OCI-LY1 (cell line): ENCODE data around the gene PNMA8B.

Experiments used
- H2AFZ ChIP-seq: fragments of 200-600 bp; sonication (generic), shearing (Covaris generic); 2 replicates; pipeline ENCODE4 v1.6.0; 2014; ENCODE audit warnings: antibody characterized with exemption, mild to moderate bottlenecking, low read length
- H3F3A ChIP-seq: fragments of 200-600 bp; sonication (generic), shearing (Covaris generic); 2 replicates; pipeline ENCODE4 v1.6.0; 2014; ENCODE audit warnings: mild to moderate bottlenecking, antibody characterized with exemption, low read length, moderate library complexity; ENCODE audit not compliant: insufficient read depth
- H3K27ac ChIP-seq: fragments of 200-600 bp; sonication (generic); 2 replicates; pipeline ENCODE4 v1.5.1; 2014; ENCODE audit warnings: low read length, mixed run types, mild to moderate bottlenecking, low read depth; ENCODE audit not compliant: poor library complexity, severe bottlenecking
- H3K27me3 ChIP-seq: fragments of 200-600 bp; sonication (generic); 2 replicates; pipeline ENCODE4 v1.6.0; 2014; ENCODE audit warnings: antibody characterized with exemption, mild to moderate bottlenecking, low read length, moderate library complexity; ENCODE audit not compliant: insufficient read depth
- H3K36me3 ChIP-seq: fragments of 200-600 bp; sonication (generic); 2 replicates; pipeline ENCODE4 v1.6.1; 2014; ENCODE audit warnings: mild to moderate bottlenecking, antibody characterized with exemption, low read length, moderate library complexity, mixed read lengths; ENCODE audit not compliant: insufficient read depth
- H3K4me1 ChIP-seq: fragments of 200-600 bp; sonication (generic); 2 replicates; pipeline ENCODE4 v1.5.1; 2014; ENCODE audit warnings: mild to moderate bottlenecking, low read length, moderate library complexity; ENCODE audit not compliant: insufficient read depth, severe bottlenecking
- H3K4me2 ChIP-seq: fragments of 200-600 bp; sonication (generic), shearing (Covaris generic); 2 replicates; pipeline ENCODE4 v1.6.1; 2014; ENCODE audit warnings: low read length
- H3K4me3 ChIP-seq: fragments of 200-600 bp; sonication (generic); 2 replicates; pipeline ENCODE4 v1.5.1; 2014; ENCODE audit warnings: low read length, low read depth, mild to moderate bottlenecking, mixed read lengths; ENCODE audit not compliant: poor library complexity, severe bottlenecking
- H3K79me2 ChIP-seq: fragments of 200-600 bp; shearing (Covaris generic); 2 replicates; pipeline ENCODE4 v1.6.1; 2016; ENCODE audit warnings: mixed run types, low read length, mixed read lengths; ENCODE audit not compliant: insufficient read depth
- H3K9ac ChIP-seq: fragments of 200-600 bp; sonication (generic), shearing (Covaris generic); 2 replicates; pipeline ENCODE4 v1.6.1; 2014; ENCODE audit warnings: mild to moderate bottlenecking, low read length, mixed read lengths
- H3K9me2 ChIP-seq: fragments of 200-600 bp; sonication (generic), shearing (Covaris generic); 2 replicates; pipeline ENCODE4 v1.6.1; 2014; ENCODE audit warnings: low read depth, mild to moderate bottlenecking, low read length, mixed read lengths
- H3K9me3 ChIP-seq: fragments of 200-600 bp; shearing (Covaris generic); 2 replicates; pipeline ENCODE4 v1.6.1; 2014; ENCODE audit warnings: low read length, mixed read lengths
- H4K20me1 ChIP-seq: fragments of 200-600 bp; sonication (generic), shearing (Covaris generic); 2 replicates; pipeline ENCODE4 v1.6.0; 2016; ENCODE audit warnings: mild to moderate bottlenecking, low read length; ENCODE audit not compliant: insufficient read depth
- CTCF ChIP-seq: fragments of 200-600 bp; sonication (generic), shearing (Covaris generic); IDR thresholded peaks from 2 replicates; pipeline ENCODE4 v1.5.1; 2017; ENCODE audit warnings: mild to moderate bottlenecking, antibody characterized with exemption, low read length, moderate library complexity, mixed read lengths
- EZH2 ChIP-seq: fragments of 200-600 bp; sonication (generic), shearing (Covaris generic); IDR thresholded peaks from 2 replicates; pipeline ENCODE4 v1.8.0; 2017; ENCODE audit warnings: borderline replicate concordance, mixed run types, mild to moderate bottlenecking, antibody characterized with exemption, low read length, moderate library complexity, mixed read lengths

PNMA8B gene

GRCh38 chr19:46446021-46446420 is 49.6 kb downstream of the PNMA8B start:
- H3K4me3 ChIP-seq, result no peak overlapping the region
- no peak overlapping the region for H2AFZ ChIP-seq
- H3K9ac ChIP-seq, result no peak overlapping the region
- H4K20me1 ChIP-seq, result no peaks in the 10 kb centered on the region
- no peak for TF ChIP-seq CTCF
- no peak for TF ChIP-seq EZH2
- no peak overlapping the region for H3K27ac ChIP-seq
- no peaks in the 10 kb centered on the region for H3K9me3 ChIP-seq
- H3K79me2 ChIP-seq, result no peaks in the 10 kb centered on the region
- no peaks in the 10 kb centered on the region for H3F3A ChIP-seq
- H3K9me2 ChIP-seq, result no peaks in the 10 kb centered on the region
- H3K27me3 ChIP-seq, result no peaks in the 10 kb centered on the region
- no peak overlapping the region for H3K4me2 ChIP-seq
- H3K36me3 ChIP-seq, result no peaks in the 10 kb centered on the region
- H3K4me1 ChIP-seq, result no peaks in the 10 kb centered on the region

DNA sequence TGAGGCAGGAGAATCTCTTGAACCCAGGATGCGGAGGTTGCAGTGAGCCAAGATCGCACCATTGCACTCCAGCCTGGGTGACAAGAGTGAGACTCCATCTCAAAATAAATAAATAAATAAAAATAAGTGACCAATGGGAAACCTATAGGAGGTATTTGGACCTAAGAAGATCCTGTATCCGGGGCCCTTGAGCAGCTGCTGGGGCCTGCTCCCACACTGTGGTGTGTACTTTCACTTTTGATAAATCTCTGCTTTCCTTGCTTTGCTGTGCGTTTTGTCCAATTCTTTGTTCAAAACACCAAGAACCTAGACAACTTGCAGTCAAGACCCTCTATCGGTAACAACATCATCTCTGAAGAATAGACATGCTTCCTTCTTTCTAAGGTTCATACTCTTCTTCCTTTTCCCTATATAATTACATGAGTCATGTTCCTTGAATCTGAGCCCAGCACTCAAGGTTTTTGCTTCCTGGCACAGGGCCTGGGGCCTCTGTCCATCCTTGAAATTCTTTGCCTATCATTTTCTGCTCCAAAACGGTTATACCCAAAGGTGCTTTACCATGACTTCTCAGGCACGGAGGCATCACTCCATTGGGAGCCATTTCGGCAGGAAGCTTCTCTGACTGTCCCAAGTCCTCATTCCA is 52.7 kb downstream of the PNMA8B start:
- H3F3A ChIP-seq, result no peaks in the 10 kb centered on the region
- no peak overlapping the region for H3K27ac ChIP-seq
- H3K9me3 ChIP-seq, result no peaks in the 10 kb centered on the region
- TF ChIP-seq CTCF (no peak), EZH2 (no peak)
- no peaks in the 10 kb centered on the region for H3K36me3 ChIP-seq
- H2AFZ ChIP-seq, result no peak overlapping the region
- no peaks in the 10 kb centered on the region for H3K79me2 ChIP-seq
- no peaks in the 10 kb centered on the region for H3K4me1 ChIP-seq
- H3K27me3 ChIP-seq, result no peaks in the 10 kb centered on the region
- H3K4me2 ChIP-seq, result no peak overlapping the region
- H3K9ac ChIP-seq, result no peak overlapping the region
- H4K20me1 ChIP-seq, result no peaks in the 10 kb centered on the region
- no peak overlapping the region for H3K4me3 ChIP-seq
- no peaks in the 10 kb centered on the region for H3K9me2 ChIP-seq

DNA sequence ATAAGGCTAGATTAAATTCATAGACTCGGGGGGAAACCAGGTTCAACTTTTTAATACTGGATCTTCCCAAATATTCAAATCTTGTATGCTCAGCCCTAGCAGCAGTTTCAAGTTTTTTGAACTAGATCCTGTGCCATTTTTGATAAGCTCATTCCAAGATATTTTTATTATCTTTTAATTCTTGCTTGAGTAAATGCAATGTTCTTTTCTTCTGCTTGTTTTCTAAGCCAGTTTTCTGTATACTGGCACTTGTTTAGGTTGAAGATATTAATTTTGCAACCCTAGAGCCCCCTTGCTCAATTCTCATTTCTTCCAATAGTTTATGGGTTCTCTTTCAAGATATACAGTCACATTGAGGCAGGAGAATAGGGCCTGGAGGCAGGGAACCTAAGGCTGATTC is 53.8 kb downstream of the PNMA8B start:
- H3K4me3 ChIP-seq, result no peak overlapping the region

More for the DNA sequence above, 53.8 kb downstream of the PNMA8B start:
- no peak overlapping the region for H3K27ac ChIP-seq
- no peaks in the 10 kb centered on the region for H3K9me2 ChIP-seq
- H3K4me1 ChIP-seq, result no peaks in the 10 kb centered on the region
- no peaks in the 10 kb centered on the region for H4K20me1 ChIP-seq
- no peaks in the 10 kb centered on the region for H3K9me3 ChIP-seq
- H3K79me2 ChIP-seq, result no peaks in the 10 kb centered on the region
- no peak overlapping the region for H3K9ac ChIP-seq
- H3K4me2 ChIP-seq, result no peak overlapping the region
- TF ChIP-seq EZH2, result no peak
- no peak for TF ChIP-seq CTCF
- no peak overlapping the region for H2AFZ ChIP-seq
- H3F3A ChIP-seq, result no peaks in the 10 kb centered on the region
- H3K27me3 ChIP-seq, result no peaks in the 10 kb centered on the region
- no peaks in the 10 kb centered on the region for H3K36me3 ChIP-seq
